SU-DHL-6 (cell line): ENCODE measurements around the gene C4orf51.

Experiments
- CTCF ChIP-seq: fragments of 200-600 bp; sonication (generic); IDR thresholded peaks from one replicate; pipeline ENCODE4 v1.5.1; 2017; ENCODE audit warnings: antibody characterized with exemption, mild to moderate bottlenecking, low read length, moderate library complexity; ENCODE audit not compliant: insufficient read depth, poor library complexity, severe bottlenecking
- EZH2phosphoT487 ChIP-seq: fragments of 200-600 bp; sonication (generic), shearing (Covaris generic); conservative IDR thresholded peaks from 2 replicates; pipeline ENCODE4 v1.6.1; 2018; ENCODE audit warnings: mild to moderate bottlenecking, antibody characterized with exemption, low read length, moderate library complexity, mixed read lengths

GRCh38 chr4:145732895-145733880 is 53.2 kb downstream of the C4orf51 start:
- TF ChIP-seq CTCF, result no peak
- no peak for TF ChIP-seq EZH2phosphoT487
